HG03520 (cell line): ENCODE measurements around the gene ZNF487.

Experiments used
- ATAC-seq: cut with Tn5 transposase; IDR thresholded peaks from one replicate; pipeline ENCODE4 v1.9.1; 2021; ENCODE audit warnings: mild to moderate bottlenecking, moderate library complexity; ENCODE audit not compliant: unreplicated experiment

Gene ZNF487

GRCh38 chr10:43482319-43483078, 45.6 kb downstream of the ZNF487 start:
- ATAC-seq = no peak

GRCh38 chr10:43491855-43492254, 54.9 kb downstream of the ZNF487 start:
- no peak for ATAC-seq

GRCh38 chr10:43502931-43503330, 66.0 kb downstream of the ZNF487 start:
- no peak for ATAC-seq

GRCh38 chr10:43524434-43525247, 87.7 kb downstream of the ZNF487 start:
- ATAC-seq = no peak
